Posterior vena cava (tissue), 2 donors: Measurements from ENCODE around the gene LRRC4C. TPM values are rescaled to one million over a fixed set of nuclear protein-coding genes. Genes with fewer than 3 reads are reported as not detected.
"Not testable (repeated sequence)": the region's sequence is repeated elsewhere in the genome, so short reads cannot be mapped to it uniquely, and the experiment has no call there.

ENCODE experiments used
- DNase-seq: peaks from one replicate; pipeline ENCODE4 v3.0.0-alpha.2; 2020; ENCODE audit warnings: low spot score
- intact Hi-C, 2 donors: fragments of 100-400 bp; cut with DNase I; formaldehyde crosslinking; loops; one replicate each; pipeline versions ENCODE4 v1.14.1 to v1.14.2; 2022 to 2023
- total RNA-seq, 2 donors: library from RNA; stranded (reverse); fragmentation: NEBNext Ultra II Directional; extraction: Animal tissue kit (Norgen Biotek cat#: 25700); gene quantifications; one replicate each; pipeline ENCODE4 v1.2.1, GENCODE V29; 2021
- donor health status: DM: yes; HTN: yes; CAD: no.
- donor health status: DM: yes; HTN: yes; CAD: no.

The LRRC4C gene
- total RNA-seq, 2 donors from 2014 or later: 0.48 to 0.69 TPM

DNA sequence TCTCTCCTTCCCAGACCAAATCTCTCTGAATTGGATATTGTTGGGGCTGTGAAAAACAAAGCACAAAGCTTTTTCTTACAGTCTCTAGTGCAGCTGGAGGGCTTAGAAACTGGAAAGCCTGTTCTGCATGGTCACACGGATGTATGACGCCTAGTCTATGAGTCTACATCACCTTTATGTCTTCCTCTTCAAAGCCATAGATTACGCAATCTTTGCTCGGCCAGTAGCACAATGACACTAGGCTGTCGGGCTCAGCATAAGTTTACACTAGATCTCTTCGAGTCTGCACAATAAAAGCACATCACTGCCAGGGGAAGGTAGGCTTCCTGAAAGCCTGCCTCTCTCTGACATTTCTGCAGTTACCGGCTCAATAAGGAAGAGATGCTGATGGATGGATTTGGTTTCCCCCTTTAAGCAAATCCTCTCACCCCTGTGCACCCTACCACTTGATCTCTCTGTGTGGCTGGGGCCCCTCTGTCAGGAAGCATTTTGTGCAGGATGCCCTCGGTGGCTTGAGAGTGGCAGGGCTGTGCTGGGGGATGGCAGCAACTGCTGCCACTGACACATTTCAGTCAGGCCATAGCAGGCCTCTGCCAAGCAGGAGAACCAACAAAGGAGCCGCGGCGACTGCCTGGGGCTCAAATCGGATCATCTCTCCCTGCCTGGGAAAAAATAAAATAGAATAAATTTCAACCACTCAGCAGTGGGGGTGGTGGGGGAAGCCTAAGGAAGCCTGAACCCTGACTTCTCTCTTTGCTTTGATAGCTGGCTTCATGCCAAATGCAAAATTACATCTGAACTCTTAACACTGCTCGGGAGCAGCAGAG, 1272.8 kb downstream of the LRRC4C start:
- intact Hi-C loops: no loop called here
- no peak for DNase-seq

DNA sequence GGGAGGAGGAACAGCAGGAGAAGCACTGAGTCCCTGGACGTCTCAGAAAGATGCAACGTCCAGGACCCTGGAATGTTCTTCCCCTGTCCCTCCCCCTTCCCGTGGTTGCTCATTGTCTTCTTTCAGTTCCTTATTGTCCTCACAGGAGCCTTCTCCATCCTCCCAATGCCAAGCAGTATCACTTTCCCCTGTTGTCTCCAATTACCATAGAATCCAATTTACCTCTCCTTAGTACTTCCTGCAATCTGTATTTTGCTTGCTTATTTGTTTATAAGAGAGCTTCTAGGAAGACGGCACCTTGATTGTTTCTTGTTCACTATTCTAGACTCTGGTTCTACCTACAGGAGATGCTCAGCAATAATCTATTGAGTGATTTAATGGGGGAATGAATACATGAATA, 1273.7 kb downstream of the LRRC4C start:
- DNase-seq: no peak

GRCh38 chr11:40183073-40184064, 1276.1 kb downstream of the LRRC4C start:
- intact Hi-C loops: no loop called here
- DNase-seq: no peak

More for the DNA sequence above, 1273.7 kb downstream of the LRRC4C start:
- intact Hi-C loops: no loop called here

GRCh38 chr11:40179541-40179940, 1279.9 kb downstream of the LRRC4C start:
- intact Hi-C loops: no loop called here
- no peak for DNase-seq

GRCh38 chr11:40178470-40178869, 1281.0 kb downstream of the LRRC4C start:
- no peak for DNase-seq
- intact Hi-C loops: no loop called here

DNA sequence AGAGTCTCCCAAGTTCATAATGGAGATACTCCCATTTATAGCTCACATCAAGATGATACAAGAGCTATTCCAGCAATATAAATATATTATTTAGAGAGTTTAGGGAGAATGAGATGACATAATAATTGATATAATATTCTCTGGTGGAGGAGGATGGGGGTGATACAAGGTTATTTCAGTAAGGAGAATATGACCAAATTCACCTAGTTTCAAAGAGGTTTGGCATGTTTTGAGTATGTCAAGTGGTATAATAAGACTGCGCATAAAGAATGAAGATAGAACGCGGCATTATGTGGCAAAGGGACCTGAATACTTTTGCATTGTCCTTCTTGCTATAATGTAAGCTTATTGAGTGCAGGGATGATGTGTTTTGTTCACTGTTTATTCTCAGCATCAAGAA, 1283.5 kb downstream of the LRRC4C start:
- intact Hi-C loops: no loop called here
- DNase-seq: no peak

DNA sequence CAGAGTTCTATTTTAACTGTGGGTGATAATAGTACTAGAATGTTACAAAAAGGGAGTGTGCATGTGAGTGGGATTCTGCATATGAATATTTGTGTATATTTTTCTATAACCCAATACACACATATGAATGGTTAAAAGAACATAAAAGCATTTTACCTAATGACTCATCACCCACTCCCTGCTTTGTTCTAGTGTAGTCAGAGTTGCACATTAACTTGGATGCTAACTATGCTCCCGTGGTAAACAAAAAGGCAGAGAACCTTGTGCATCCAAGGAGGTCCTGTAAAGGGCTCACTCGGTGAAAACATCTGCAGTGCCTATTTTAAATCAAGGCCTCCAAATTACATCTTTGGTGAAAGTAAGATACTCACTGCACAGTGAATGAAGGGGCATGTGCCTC, 1289.4 kb downstream of the LRRC4C start:
- intact Hi-C loops: no loop called here
- DNase-seq: no peak

DNA sequence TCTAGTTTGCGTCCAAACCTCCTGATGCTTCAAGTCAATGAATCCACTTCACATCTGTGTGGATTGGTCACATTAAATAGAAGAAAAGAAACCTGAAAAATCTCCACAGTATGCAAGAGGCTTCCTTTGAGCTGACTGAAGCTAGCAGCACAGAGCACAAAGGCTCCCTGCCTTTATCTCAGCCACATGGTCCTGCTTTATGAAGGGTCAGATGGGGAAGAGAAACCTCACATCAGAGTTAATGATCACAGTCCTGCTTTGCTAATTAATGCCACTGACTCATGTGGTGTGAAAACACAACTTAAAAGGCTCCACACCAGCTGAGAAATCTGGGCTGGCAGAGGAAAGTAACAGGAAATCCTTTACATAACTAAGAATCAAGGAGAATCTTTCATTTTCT, 1291.0 kb downstream of the LRRC4C start:
- no peak for DNase-seq
- intact Hi-C loops: no loop called here

DNA sequence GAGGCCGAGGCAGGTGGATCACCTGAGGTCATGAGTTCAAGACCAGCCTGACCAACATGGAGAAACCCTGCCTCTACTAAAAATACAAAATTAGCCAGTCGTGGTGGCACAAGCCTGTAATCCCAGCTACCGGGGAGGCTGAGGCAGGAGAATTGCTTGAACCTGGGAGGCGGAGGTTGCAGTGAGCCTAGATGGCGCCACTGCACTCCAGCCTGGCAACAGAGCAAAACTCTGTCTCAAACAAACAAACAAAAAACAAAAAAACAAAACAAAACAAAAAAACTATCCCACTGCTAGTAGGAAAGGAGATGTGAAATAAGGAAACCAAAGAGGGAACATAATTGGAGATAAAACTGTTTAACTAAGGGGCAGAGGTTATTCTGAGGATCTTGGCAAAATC, 1291.6 kb downstream of the LRRC4C start:
- intact Hi-C loops, DNase-seq: not testable (repeated sequence)

GRCh38 chr11:40166892-40167291, 1292.6 kb downstream of the LRRC4C start:
- intact Hi-C loops: no loop called here
- no peak for DNase-seq

- no peak for DNase-seq
- intact Hi-C loops: no loop called here
These were observed 1296.3 kb downstream of the LRRC4C start for GRCh38 chr11:40162901-40163883.

GRCh38 chr11:40161854-40162410, 1297.5 kb downstream of the LRRC4C start:
- DNase-seq: no peak
- intact Hi-C loops: no loop called here

- no peak for DNase-seq
- intact Hi-C loops: no loop called here
These were observed 1299.0 kb downstream of the LRRC4C start for GRCh38 chr11:40160418-40160817.

- intact Hi-C loops: no loop called here
- DNase-seq: no peak
These were observed 1309.7 kb downstream of the LRRC4C start for GRCh38 chr11:40149721-40150120.

DNA sequence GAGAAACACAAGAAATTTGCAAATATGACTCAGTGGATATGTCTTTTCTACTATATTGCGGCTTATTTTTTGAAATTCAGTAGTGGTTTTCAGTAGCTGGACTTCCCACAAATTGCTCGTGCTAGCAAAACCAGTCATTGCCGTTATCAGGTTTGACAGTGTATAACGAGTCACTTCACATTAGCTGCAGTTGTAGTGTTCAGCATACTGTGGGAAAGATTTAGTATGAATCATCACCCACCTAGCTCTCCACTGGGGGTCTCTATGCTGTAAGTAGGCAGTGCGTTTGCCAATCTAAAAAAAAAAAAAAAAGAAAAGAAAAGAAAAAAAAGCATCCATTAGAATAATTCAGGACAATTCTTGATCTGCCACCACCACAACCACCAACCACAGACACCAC, 1318.9 kb downstream of the LRRC4C start:
- intact Hi-C loops: no loop called here
- no peak for DNase-seq

DNA sequence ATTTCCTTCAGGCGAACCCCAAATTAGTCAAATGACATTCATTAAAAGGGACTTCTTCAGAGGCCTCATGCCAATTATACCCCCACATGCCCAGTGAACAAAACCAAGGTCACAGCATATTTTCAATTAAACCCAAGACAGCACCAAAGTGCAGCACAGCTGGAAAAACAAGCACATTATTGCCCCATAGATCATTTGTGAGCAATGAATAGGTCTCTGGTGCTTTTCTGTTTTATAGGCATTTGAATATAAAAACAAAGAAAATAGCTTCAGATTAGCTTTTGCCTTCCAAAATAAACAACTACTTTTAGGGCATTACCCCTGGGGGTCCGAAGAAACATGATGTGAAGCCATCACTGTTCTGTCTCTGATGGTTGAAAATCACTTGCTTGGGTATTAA, 1319.9 kb downstream of the LRRC4C start:
- DNase-seq: no peak
- intact Hi-C loops: no loop called here

DNA sequence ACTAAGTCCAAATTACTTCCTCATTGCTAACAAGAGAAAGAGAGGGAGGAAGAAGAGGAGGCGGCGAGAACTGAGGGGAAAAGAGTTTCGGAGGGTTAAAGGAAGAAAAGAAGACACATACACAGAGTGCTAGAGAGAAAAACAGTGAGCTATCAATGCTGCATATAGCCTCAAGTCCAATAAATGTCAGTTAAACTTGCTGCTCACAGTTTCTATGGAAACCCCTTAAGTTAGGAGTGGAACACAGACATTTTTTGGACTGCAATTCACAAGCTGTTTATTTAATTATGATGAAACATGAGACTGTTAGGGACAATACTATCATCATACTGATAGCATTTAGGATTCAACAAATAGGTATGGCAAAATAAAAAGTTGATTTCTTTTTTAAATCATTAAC, 1320.4 kb downstream of the LRRC4C start:
- intact Hi-C loops: no loop called here

DNA sequence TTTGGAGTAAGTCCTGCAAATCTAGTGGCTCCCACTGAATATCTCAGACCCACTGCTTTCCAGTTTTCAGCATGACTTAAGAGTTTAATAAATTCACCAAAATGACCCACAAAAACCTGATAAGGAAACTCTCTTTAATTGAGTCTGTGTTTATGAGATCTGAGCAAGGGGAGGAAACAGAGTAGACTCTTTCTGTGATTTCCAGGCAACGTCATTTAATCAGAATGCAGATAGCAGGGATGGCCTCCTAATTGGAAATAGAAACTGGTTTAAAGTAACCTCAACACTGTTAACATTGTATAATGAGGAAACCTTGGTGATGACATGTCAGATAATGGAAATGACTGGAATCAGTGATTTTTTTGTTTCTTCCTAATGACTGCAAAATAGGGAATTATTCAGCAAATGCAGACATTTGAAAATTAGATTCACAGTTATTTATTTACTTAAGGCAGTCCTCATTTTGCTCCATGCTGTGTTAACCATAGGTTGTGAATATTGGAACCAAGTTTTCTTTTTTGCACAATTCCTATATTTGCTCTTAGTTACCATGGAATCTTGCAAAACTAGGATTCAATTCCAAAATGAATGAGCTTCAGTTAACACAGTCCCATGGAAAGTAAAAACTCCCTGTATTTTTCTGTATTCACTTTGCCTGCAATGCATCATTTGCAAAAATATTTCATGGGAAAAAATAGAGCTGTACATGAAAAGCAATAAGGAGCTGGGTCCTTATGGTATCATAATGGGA, 1324.5 kb downstream of the LRRC4C start:
- intact Hi-C loops: no loop called here
- DNase-seq: no peak

More for the DNA sequence above, 1320.4 kb downstream of the LRRC4C start:
- no peak for DNase-seq
